Measurements from ENCODE around the gene GRM1. TPM values are rescaled to one million over a fixed set of nuclear protein-coding genes. Genes with fewer than 3 reads are reported as not detected.

GRM1 gene
- polyA plus RNA-seq, 3 donors = 0.20 to 0.24 (median 0.22) TPM

DNA sequence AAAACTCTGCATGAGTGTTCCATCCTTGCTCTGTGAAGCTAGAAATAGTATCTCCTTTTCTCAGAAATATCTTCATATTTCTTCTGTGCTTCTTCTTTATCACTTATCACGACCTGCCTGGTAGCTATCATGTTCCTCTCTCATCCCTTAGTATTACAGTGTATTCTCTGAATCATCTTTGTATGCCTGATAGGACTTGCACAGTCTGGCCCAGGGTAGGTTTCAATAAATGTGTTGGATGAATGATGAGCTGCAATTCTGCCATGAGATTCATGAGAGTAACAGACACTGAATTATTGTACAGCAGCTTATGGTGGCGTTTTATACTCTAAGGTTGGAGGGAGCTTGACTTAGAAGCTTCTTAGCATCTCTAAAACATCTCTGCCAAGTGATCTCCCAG is 66.6 kb downstream of the GRM1 start:
- no peak for DNase-seq (ENCODE audit: low read depth in 3 of 3, low spot score in 2 of 3)

DNA sequence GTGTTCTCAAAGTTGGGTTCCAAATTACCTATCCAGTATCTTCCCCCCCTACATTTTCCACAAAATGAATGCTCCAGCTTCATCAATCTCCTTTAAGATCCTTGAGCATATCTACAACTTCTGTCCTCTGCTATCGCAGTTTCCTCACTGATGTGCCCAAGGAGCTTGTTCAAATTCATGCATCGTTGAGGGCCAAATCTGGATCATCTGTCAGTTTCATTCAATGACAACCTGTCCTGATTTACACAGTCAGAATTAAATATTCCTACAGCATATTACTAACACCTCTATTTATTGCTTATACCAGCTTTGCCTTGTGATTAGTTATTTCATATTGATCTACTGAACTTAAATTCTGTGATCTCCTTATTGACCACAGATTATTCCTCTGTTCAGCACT is 68.7 kb downstream of the GRM1 start:
- DNase-seq (ENCODE audit: low read depth in 3 of 3, low spot score in 2 of 3) = no peak

DNA sequence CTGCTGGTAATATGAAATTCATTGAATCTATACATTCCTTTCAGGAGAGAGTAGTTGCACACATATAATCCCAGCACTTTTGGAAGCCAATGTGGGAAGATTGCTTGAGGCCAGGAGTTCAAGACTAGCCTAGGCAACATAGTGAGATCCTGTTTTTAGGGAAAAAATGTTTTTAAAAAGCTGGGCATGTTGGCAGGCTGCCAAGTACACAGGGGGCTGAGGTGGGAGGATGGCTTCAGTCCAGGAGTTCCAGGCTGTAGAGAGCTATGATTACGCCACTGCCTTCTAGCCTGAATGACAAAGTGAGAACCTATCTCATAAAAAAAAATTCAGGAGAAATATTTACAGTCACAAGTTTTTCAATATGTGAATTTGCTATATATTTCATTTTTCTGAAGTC is 71.9 kb downstream of the GRM1 start:
- DNase-seq (ENCODE audit: low read depth in 3 of 3, low spot score in 2 of 3) = no peak

DNA sequence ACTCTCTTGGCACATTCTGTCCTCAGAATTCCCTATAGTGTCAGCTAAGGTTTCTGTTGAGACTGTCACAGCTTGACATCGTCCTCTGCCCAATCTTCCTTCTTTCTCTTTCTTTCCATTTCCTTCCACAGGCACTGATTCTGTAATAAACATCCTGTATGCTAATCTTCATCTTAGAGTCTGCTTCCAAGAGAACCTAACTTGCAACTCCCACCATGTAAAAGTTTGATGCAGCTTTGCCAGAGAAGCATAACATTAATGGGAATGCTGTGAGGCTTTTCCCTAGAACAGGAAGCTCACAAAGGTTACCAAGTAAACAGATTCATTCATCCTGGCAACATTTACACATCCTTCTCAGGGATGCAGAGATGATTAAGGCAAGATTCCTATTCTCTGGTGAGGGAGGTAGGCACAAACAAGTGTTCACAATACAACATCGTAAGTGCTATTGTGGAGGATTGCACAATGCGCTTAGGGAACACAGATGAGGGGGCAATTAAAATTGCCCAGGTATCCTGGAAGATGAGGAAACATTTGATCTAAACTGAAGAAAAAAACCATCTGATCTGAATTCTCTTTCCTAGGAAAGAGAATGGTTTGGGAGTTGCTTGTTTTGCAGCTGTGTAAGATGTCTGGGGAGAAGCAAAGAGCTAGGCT is 74.7 kb downstream of the GRM1 start:
- no peak for DNase-seq (ENCODE audit: low read depth in 3 of 3, low spot score in 2 of 3)

DNA sequence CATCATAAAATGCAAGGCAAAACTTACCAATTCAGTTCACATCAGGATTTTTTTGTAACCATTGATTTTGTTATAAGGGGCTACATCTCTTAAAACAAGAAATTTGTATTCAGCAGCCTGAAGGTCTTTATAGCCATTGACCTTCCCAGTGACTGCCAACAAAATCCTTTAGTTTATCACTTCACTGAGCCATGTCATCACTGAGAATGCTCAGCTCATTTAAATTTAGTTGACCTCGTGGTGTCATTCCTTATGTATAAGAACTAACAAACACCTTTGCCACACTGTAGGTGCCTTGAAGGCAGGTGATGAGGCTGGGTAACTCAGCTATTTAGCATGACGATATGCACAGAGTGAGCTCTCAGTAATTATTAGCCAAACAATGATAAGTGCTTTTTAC is 77.7 kb downstream of the GRM1 start:
- no peak for DNase-seq (ENCODE audit: low read depth in 3 of 3, low spot score in 2 of 3)

DNA sequence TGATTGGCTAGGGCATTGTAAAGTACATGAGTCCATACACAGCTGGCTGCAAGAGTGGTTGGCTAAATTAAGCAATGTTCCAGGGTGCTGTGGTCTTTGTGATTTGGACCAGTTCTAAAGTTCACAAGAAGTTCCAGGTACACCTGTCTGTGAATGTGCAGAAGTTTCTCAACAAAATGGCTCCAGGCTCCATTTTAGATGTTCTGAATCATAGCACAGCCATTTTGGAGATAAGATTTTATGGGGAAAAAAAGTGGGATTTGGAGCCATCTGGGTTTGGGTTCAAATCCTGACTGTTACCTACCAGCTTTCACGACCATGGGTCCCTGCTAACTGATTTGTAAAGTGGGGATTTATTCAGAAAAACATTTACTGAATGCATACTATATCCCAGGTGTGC is 82.1 kb downstream of the GRM1 start:
- DNase-seq (ENCODE audit: low read depth in 3 of 3, low spot score in 2 of 3) = no peak

DNA sequence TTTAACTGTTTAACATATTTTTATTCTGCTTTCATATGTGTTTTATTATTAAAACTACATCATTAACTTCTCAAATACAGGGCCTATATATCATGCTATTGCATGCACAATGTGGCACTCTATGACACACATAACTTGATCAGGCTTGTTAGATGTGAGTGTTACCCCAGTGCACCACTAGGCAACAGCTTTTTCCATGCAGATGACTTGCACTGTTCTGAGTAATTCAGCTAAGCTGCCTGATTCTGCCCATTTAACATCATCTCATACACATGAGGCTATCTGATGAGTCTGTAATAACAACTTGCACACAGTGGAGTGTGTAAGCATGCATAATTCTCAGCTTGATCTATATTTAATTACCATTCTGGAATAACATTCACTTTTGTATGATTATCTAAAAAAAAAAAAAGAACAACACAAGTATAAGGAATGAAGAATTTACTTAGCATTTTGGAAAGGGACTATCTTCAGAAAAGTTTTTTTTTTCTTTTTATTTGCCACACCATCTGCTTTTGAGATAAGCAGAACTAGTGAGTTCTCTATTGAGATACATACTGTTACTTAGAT is 83.1 kb downstream of the GRM1 start:
- no peak for DNase-seq (ENCODE audit: low read depth in 3 of 3, low spot score in 2 of 3)

DNA sequence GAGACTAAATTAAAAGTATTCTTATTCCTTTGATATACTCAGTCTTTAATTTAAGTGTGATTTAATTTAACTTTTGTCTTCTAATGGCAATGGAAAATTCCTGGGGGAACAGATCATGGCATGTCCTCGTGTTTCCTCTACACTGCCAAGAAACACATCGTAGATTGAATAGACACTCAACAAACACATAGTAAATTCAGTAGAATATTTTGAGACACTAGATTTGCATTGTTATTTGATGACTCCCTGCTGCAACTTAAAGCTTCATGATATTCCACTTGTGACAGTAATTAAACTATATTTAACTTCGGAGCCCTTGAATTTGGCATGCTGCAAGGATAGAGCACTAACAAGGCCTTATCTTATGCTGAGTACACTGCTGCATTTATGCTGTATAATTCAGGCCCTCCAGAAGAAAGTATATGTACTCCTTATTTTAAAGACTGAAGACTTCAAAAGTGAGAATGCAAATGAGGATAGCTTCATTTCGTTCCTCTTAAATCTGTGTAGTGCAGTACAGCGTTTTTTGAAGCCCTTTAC is 84.3 kb downstream of the GRM1 start:
- DNase-seq (ENCODE audit: low read depth in 3 of 3, low spot score in 2 of 3) = no peak

DNA sequence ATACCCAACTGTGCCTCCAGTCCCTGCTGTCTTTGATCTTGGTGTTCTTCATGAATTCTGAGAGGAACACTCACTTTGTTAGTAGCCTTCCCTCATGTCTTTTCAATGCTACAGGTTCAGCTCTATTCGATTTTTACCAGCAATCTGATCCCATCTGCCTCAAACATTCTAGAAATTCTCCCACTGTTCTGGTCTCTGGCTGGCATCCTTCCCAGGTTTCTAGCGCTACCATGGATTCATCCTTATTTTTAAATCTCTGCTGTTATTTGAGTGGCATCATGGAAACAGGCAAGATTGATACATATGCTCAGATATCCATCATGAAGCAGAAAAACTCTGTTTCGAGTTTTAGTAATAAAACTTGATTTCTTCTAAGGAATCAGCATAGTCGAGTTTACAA is 94.8 kb downstream of the GRM1 start:
- no peak for DNase-seq (ENCODE audit: low read depth in 3 of 3, low spot score in 2 of 3)

DNA sequence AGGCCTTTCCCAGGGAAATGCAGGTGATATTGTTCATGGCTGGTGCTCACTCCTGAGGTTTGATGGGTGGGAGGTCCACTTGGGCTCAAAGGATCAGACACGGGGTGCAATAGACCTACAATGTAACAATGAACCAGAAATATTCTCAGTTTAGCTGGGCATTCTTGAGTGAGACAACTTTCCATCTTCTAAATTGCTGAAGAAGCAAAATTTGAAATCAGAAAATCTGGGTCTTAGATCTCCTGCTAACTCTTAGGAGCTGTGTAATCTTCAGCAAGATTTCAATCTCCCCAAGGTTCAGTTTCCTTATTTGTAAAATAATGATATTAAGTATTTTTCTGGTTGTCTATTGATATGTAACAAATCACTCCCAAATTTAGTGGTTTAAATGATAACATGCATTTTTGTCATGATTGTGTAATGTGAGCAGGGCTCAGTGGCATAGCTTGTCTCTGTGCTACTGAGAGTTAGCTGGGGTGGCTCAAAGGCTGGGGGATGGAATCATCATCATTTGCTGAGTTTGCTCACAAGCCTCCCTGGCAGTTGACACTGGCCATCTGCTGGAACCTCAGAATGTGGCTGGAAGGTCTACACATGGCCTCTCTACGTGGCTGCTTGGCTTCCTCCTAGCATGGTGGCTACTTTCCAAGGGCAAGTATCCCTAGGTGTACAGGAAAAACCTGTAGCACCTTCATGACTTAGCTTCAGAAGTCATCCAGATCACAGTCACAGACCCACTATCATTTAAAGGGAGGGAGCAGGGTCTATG is 98.8 kb downstream of the GRM1 start:
- no peak for DNase-seq (ENCODE audit: low read depth in 3 of 3, low spot score in 2 of 3)

DNA sequence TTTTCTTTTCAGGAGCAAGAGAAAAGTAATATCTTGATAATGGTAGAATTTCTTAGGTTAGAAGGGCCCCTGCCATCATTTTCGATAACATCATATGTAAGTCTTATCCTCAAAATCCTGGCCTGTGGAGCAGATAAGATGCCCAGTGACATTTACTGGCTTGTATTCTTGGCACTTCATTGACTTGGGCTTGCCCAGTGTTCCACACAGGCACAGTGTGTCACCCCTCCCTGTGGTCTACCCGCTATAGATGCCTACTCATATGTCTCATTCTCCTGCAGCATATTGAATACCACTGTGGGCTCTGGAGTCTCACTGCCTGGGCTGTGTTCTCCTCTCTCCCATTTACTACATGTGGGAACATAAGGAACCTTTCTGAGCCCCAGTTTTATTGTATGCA is 105.0 kb downstream of the GRM1 start:
- no peak for DNase-seq (ENCODE audit: low read depth in 3 of 3, low spot score in 2 of 3)

DNA sequence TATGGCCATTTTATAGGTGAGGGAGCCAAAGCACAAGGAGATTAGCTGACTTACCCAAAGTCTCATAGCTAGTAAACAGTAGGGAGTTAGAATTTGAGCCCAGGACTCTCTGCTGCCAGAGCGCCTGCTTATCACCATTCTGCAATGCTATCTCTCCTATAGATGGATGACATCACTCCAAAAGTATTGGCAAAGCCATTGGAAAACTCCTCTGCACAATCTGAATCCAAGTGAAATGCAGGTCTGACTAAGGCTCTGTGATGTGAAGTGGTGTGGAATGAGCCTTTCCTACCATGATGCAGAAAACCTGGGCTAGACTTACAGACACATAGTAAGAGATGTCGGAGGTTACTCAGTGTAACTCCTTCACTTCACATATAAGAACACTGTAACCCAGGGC is 106.3 kb downstream of the GRM1 start:
- DNase-seq (ENCODE audit: low read depth in 3 of 3, low spot score in 2 of 3) = no peak

DNA sequence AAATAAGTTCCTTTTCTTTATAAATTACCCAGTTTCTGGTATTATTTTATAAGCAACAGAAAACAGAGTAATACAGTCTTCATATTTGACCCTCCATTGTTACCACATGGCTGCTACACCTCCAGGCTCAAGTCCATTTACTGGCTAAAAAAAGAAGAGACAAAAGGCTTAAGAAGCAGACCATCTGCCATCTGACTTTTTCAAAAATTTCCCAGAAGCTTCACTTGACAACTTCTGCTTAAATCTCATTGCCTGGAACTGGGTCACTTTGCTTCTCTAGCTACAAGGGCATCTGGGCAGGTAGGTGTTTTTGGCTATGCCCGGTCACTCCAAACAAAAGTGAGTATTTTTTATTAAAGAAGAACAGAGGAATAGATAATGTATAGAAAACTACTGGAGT is 118.0 kb downstream of the GRM1 start:
- DNase-seq (ENCODE audit: low read depth in 3 of 3, low spot score in 2 of 3) = no peak

DNA sequence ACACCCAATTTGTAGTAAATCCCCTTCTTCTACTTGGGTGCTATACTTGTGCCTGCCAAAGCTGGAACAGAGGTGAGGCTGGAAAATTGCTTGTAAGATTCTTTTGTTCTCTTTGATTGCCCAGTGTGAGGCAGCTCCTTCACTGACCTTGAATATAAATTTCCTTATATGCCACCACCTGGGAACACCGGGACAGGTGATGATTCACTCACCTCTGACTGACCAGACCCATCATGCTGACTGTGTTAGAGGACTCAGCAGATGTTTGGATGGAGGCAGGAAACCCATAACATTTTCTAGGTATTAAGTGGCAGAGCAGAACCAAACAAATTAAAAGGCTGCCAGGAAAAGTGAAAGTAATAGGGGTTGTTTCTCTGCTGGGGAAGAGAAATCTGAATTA is 120.9 kb downstream of the GRM1 start:
- DNase-seq (ENCODE audit: low read depth in 3 of 3, low spot score in 2 of 3) = no peak

DNA sequence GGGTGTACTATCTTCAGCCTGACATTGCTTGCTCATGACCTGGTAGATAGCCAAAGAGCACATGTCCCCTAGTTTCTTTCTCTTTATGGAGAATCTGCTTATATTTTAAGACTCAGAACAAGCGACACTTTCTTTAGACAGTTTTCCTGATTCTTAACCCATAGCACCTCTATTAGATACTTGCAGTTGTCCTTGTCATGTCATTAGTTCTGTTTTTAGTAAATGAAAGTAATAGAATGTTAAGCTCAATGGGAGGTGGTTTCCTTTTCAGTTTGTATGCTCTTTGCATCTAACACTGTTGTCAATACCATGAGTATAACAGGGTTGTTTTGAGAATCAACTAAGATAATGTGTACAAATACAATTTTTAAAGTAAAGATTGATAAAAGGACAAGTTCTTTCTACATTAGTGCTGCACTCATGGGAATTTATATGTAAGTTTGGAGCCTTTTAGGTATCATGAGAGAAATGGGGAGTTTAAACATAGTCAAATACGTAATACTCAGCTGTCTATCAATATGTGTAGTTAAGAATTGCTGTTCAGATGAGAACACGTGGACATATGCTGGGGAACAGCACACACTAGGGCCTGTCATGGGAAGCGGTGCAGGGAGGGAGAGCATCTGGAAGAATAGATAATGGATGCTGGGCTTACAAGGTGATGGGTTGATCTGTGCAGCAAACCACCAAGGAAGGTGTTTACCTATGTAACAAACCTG is 124.3 kb downstream of the GRM1 start:
- no peak for DNase-seq (ENCODE audit: low read depth in 3 of 3, low spot score in 2 of 3)

DNA sequence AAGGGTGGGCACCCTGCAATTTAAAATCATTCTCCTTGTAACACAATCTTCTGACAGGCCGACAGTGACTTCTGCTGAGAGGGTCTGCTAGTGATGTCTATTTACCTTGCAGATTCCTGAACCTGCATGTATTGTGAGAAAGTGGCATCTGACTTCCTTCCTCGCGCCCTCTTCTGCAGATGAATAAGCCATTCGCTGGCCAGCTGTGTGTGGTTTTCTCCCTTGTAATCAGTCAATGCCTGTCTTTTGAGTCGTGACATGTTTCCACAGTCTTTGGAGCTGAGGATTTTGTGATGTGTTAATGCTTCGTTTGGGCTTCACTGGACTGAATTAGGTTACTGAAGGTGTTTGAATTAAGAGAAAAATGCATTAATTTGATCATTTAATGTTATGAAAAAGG is 125.3 kb downstream of the GRM1 start:
- DNase-seq (ENCODE audit: low read depth in 3 of 3, low spot score in 2 of 3) = no peak

DNA sequence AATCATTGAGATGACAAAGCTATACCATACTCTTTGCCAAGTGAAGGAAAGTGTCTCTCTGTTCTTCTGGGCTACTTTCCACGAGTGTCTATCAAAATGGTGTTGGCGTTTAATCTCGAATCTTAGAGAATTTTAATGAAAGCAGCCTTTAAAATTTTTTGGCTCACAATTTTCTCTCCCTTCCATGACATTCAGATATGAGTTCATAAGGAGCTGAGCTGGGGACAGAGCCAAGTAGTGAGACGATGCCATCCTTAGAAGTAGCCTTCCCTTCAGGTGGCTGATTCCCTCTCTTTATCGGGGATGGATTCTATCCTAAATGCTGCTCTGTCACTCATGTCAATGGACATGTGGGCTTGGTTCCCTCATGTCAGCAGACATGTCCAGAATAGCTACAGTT is 132.8 kb downstream of the GRM1 start:
- no peak for DNase-seq (ENCODE audit: low read depth in 3 of 3, low spot score in 2 of 3)

DNA sequence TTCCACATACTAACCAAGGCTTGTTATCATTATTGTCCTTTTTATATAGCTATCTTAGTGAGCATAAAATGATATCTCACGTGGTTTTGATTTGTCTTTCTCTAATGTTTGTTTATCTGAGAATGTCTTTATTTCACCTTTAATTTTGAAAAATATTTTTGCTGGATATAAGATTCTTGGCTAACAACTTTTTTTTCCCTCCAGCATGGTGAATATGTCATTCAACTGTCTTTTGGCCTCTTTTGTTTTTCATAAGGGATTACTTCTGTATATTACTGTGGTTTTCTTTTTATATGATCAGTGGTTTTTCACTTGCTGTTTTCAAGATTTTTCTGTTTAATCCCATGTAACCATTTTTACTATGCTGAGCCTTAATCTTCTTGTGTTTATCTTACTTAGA is 141.0 kb downstream of the GRM1 start:
- DNase-seq (ENCODE audit: low read depth in 3 of 3, low spot score in 2 of 3) = no peak

DNA sequence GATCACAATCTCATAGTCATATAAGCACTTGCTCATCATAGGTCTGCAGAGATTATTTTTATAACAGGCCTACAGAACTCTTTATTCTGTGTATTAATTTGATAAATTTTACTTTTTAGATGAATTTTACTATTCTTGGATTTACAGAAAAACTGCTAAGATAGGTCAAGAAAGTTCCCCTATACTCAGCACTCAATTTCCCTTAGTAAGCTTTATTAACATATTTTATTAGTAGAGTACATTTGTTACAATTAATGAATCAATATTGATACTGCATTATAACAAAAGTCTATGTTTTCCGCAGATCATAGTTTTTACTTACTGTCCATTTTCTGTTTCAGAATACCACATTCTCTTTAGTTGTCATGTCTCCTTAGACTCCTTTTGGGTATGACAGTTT is 148.9 kb downstream of the GRM1 start:
- no peak for DNase-seq (ENCODE audit: low read depth in 3 of 3, low spot score in 2 of 3)

DNA sequence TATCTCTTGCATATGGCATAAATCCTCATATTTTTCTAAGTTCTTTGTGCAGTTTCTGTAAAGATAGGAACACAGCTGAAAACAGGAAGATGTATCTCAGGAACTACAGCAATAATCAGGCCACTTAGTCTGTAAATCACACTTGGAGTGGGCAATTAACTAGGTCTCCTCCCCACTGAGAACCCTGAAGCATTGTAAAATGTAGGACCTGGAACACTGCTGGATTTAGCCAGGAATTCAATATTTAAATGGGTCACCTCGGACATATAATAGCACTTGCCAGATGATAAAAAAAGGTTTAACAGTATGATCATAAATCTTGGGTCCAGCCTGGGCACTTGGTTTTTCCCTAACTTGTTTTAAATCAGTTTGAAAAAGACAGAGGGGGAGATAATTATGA is 155.0 kb downstream of the GRM1 start:
- DNase-seq (ENCODE audit: low read depth in 3 of 3, low spot score in 2 of 3) = no peak

DNA sequence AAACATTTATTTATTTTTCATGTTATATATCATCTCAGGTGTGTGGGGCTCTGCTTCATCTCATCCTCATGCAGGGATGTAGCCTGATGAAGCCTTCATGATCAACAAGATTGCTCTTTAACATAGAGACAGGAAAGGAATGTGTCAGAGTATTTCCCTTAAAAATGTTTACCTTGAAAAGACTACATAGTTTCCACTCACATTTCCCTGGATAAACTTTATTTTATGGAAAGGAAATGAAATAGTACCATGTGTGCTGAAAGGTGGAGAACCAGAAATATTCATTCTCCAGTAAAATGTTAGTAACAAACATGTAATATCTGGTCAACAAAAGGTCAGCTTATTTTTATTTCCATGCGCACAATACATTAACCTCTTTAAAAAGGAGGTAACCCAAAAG is 155.8 kb downstream of the GRM1 start:
- no peak for DNase-seq (ENCODE audit: low read depth in 3 of 3, low spot score in 2 of 3)
